Ovary (tissue), 9 donors: ENCODE results near the gene NELL1. TPM values are rescaled to one million over a fixed set of nuclear protein-coding genes. Genes with fewer than 3 reads are reported as not detected.

Experiments used
- DNase-seq, 5 donors: peaks; one replicate each; pipeline ENCODE4 v3.0.0-alpha.2; 2019 to 2020
- H3K27ac ChIP-seq, 2 donors: fragments of 200-600 bp; one replicate each; pipeline versions ENCODE4 v1.5.1 to v1.8.0; 2019 to 2022
- H3K27me3 ChIP-seq: fragments of 200-600 bp; one replicate; pipeline ENCODE4 v1.8.0; 2022
- H3K36me3 ChIP-seq: fragments of 200-600 bp; sonication (generic); one replicate; pipeline ENCODE4 v1.5.1; 2019
- H3K4me1 ChIP-seq: one replicate; pipeline ENCODE4 v1.8.1; 2013; ENCODE audit warnings: mild to moderate bottlenecking, moderate library complexity; ENCODE audit not compliant: insufficient read depth
- H3K4me3 ChIP-seq: fragments of 200-600 bp; sonication (generic); one replicate; pipeline ENCODE4 v1.5.1; 2017
- H3K9me3 ChIP-seq, 2 donors: fragments of 200-600 bp in 1 of 2; sonication (generic) in 1 of 2; one replicate each; pipeline versions ENCODE4 v1.5.1 to v1.8.1; 2013 to 2019; ENCODE audit warnings: mild to moderate bottlenecking in 1 of 2, moderate library complexity in 1 of 2
- EP300 ChIP-seq: sonication (generic); formaldehyde crosslinking; IDR thresholded peaks from one replicate; pipeline ENCODE4 v1.6.1; 2017; ENCODE audit warnings: antibody characterized with exemption
- POLR2A ChIP-seq: fragments of 450-650 bp; IDR thresholded peaks from one replicate; pipeline ENCODE4 v1.6.1; 2017; ENCODE audit warnings: antibody characterized with exemption, mild to moderate bottlenecking, moderate library complexity
- WGBS, 3 donors: extraction: QIAGEN DNeasy Blood & Tissue Kit in 1 of 3; methylation state at CpG; one replicate each; pipeline versions ENCODE4 v1.1.5 to v1.1.7; 2013 to 2017; 5-methylcytosine and 5-hydroxymethylcytosine counted together
- intact Hi-C, 4 donors: fragments of 100-400 bp; cut with DNase I; formaldehyde crosslinking; loops; one replicate each; pipeline versions ENCODE4 v1.11.0 to v1.15.1; 2022 to 2023
- polyA plus RNA-seq, 2 donors: library from polyadenylated mRNA; stranded (reverse); fragments of 200-250 nt in 1 of 2; fragments of 350-450 nt in 1 of 2; fragmentation: Illumina TruSeq in 1 of 2; extraction: RNeasy Lipid Tissue Mini Kit (QIAGEN cat#74804) in 1 of 2; gene quantifications; one replicate each; pipeline ENCODE4 v1.2.3, GENCODE V29; 2013 to 2014
- total RNA-seq, 7 donors: library from RNA; depleted of rRNA in 2 of 7; stranded (reverse); fragments of >200 nt in 2 of 7; fragmentation: NEBNext Ultra II Directional in 3 of 7; extraction: Animal tissue kit (Norgen Biotek cat#: 25700) in 3 of 7; gene quantifications; one replicate each; pipeline versions ENCODE4 v1.1.0 to v1.2.4, GENCODE V29; 2016 to 2023
- TF ChIP-seq, protein P1 (sequence below), 3 donors: fragments of 450-650 bp in 2 of 3; fragments of 200-600 bp in 1 of 3; IDR thresholded peaks; one replicate each; pipeline versions ENCODE4 v1.5.1 to v1.8.0; 2016 to 2022; ENCODE audit warnings: antibody characterized with exemption in 3 of 3, mild to moderate bottlenecking in 1 of 3
- donor health status: DM: no; HTN: no; CAD: no; lungs with moderate emphysema.
- donor health status: DM: no; HTN: no; CAD: no.
- donor health status: Bipolar disorder and iron deficiency.
- donor health status: DM: yes; HTN: yes; CAD: no.
- donor health status: DM: no; HTN: no; CAD: no.
- donor health status: DM: yes; HTN: yes; CAD: no.

The NELL1 gene
- total and polyA plus RNA-seq, 9 donors: 0.21 to 0.43 (median 0.36) TPM; not detected in 5

DNA sequence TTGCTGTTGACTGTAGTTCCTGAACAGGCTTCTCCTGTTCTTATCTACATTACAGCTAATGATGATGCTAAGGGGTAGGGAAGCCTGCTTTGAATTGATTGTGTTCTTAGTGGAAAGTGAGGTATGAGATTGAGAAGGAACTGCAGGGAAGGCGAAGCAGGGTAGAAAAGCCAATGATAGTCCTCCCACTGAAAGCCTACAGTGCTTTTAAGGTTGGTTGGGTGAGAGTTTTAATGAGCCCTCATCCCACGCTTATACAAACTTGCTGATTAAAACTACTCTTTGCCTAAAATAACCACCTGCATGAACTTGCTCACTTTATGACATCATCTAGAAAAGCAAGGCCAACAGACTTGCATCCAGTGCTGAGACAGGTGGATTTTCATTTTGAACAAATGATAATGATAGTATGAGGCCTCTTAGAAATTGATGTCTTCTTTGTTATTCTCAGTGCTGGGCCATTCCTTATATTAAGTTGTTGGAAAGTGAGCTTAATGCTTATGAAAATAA, 891.1 kb downstream of the NELL1 start:
- Histone ChIP-seq H3K4me1 (no peaks in the 10 kb centered on the region), H3K27me3 (no peaks in the 10 kb centered on the region), H3K36me3 (no peaks in the 10 kb centered on the region), H3K9me3 (no peaks in the 10 kb centered on the region), H3K27ac (no peak overlapping the region), H3K4me3 (no peak overlapping the region)
- TF ChIP-seq, protein P1, sequence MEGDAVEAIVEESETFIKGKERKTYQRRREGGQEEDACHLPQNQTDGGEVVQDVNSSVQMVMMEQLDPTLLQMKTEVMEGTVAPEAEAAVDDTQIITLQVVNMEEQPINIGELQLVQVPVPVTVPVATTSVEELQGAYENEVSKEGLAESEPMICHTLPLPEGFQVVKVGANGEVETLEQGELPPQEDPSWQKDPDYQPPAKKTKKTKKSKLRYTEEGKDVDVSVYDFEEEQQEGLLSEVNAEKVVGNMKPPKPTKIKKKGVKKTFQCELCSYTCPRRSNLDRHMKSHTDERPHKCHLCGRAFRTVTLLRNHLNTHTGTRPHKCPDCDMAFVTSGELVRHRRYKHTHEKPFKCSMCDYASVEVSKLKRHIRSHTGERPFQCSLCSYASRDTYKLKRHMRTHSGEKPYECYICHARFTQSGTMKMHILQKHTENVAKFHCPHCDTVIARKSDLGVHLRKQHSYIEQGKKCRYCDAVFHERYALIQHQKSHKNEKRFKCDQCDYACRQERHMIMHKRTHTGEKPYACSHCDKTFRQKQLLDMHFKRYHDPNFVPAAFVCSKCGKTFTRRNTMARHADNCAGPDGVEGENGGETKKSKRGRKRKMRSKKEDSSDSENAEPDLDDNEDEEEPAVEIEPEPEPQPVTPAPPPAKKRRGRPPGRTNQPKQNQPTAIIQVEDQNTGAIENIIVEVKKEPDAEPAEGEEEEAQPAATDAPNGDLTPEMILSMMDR (IDR thresholded peaks at IDR 0.05): no peak
- TF ChIP-seq EP300: no peak
- whole genome bisulfite sequencing, 3 donors: 69 to 78% (median 77%) methylated on average over 2 of the region's 2 CpGs
- intact Hi-C loops: no loop called here
- DNase-seq: no peak

DNA sequence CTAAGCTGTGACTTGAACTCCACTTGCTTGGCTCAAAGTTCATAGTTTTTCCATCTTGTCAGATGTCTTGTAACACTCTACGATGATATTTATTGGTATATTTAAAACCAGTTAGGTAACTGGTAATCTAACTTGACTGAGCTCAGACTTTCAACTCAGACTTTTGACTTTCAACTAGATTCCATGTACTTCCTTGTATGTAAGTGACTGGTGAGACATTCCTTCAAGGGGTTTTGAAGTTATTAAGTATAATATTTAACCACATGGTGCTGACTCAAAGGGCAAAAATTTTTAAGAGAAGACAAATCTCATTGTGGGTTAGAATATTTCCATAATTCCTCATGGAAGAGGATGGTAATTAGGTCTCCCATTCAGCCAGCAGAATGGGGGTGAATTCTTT, 892.2 kb downstream of the NELL1 start:
- intact Hi-C loops: no loop called here
- no peak for DNase-seq
- no peaks in the 10 kb centered on the region for H3K27me3 ChIP-seq
- WGBS, 3 donors: 86 to 92% (median 91%) methylated on average over 1 of the region's 1 CpG
- no peak overlapping the region for H3K27ac ChIP-seq
- TF ChIP-seq EP300 (no peak), POLR2A (no peak)
- TF ChIP-seq, protein P1 (IDR thresholded peaks at IDR 0.05): no peak
- no peaks in the 10 kb centered on the region for H3K36me3 ChIP-seq
- no peak overlapping the region for H3K4me3 ChIP-seq
- H3K4me1 ChIP-seq: no peaks in the 10 kb centered on the region
- H3K9me3 ChIP-seq: no peaks in the 10 kb centered on the region

DNA sequence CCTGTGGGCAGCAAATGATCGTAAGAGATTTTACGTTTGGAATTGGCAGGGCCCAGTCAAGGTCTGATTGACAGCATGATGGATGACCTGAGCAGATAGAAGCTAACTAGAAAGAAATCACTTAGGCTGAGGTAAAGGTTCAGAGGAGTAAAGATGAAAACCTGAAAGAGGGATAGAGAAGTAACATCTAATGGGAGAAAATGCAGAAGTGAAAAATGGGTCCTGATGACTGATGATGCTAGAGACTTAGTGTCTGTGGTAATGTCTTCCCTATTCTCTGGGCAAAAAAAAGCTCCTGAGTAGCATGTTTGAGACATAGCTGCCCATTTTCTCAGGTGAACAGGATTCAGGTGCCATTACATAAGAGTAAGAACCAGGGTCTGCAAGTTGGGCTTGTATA, 894.7 kb downstream of the NELL1 start:
- intact Hi-C loops: no loop called here
- no peak for DNase-seq

DNA sequence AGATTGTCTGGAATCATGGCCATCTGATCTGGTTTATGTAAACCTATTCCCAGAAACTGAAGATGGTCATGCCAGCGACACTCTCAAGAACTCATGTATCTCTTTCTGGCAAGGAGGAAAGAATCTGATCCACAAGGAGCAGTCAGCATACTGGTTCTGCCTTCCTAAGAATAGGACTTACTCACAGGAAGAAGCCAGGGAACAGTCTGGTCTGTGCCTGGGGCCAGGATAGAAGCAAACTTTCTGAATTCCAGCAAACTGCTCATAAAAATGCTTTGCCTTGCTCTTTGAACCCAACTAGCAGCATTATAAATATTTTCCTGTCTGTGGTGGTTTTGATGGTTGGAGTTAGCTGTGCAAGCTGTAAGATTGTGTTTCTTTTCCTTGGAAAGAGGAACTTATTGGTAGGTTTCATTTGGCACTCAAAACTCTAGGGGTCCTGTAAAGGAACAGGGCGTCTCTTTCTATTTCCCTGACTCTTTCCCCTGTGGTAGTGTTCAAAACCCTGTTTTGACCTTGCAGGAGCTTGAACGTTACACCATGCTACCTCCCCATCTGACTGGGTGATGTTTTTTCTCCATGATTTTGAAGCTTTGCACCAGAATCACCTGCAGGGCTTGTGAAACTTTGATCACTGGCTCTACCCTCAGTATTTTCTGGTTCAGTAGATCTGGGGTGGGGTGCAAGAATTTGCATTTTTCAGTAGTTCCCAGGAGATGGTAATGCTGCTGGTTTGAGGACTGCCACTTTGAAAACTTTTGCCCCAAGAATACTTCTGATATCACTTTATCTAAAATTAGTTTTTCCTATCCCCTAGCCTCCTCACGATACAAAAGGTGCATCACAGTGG, 895.7 kb downstream of the NELL1 start:
- no peaks in the 10 kb centered on the region for H3K4me1 ChIP-seq
- DNase-seq: no peak
- no peak overlapping the region for H3K27ac ChIP-seq
- no peak overlapping the region for H3K4me3 ChIP-seq
- 40 to 47% (median 44%) methylated on average over 4 of the region's 4 CpGs for WGBS, 3 donors
- intact Hi-C loops: loop anchor here in 1 of 4 donors (1.0 kb wide), 1 partner anchor 53 kb away; no protein-coding TSS in a partner anchor
- no peaks in the 10 kb centered on the region for H3K36me3 ChIP-seq
- no peaks in the 10 kb centered on the region for H3K9me3 ChIP-seq
- TF ChIP-seq POLR2A (no peak), EP300 (no peak)
- TF ChIP-seq, protein P1 (IDR thresholded peaks at IDR 0.05): no peak
- no peaks in the 10 kb centered on the region for H3K27me3 ChIP-seq

More for the DNA sequence above, 894.7 kb downstream of the NELL1 start:
- 62 to 91% (median 69%) methylated on average over 2 of the region's 2 CpGs for WGBS, 3 donors
- H3K4me3 ChIP-seq: no peak overlapping the region
- TF ChIP-seq POLR2A: no peak
- TF ChIP-seq EP300: no peak
- TF ChIP-seq, protein P1 (IDR thresholded peaks at IDR 0.05): no peak
- H3K4me1 ChIP-seq: no peaks in the 10 kb centered on the region
- no peak overlapping the region for H3K27ac ChIP-seq
- H3K27me3 ChIP-seq: no peaks in the 10 kb centered on the region
- no peaks in the 10 kb centered on the region for H3K9me3 ChIP-seq
- no peaks in the 10 kb centered on the region for H3K36me3 ChIP-seq
